Adrenal gland (tissue), 5 donors: ENCODE data around the gene CHST6.

Experiments used
- POLR2A ChIP-seq, 2 donors: fragments of 450-650 bp; IDR thresholded peaks; one replicate each; pipeline ENCODE4 v1.6.1; 2017; ENCODE audit warnings: antibody characterized with exemption in 2 of 2, mild to moderate bottlenecking in 2 of 2, moderate library complexity in 1 of 2
- TF ChIP-seq, protein P1 (sequence below), 6 experiments: fragments of 450-650 bp in 4 of 6; fragments of 200-600 bp in 2 of 6; sonication (generic) in 1 of 6; IDR thresholded peaks; 1 replicate in 5 of 6; 2 replicates in 1 of 6; pipeline versions ENCODE4 v1.5.1 to v1.8.0; 2016 to 2021; ENCODE audit warnings: antibody characterized with exemption in 6 of 6, mild to moderate bottlenecking in 2 of 6, moderate library complexity in 1 of 6
- donor health status: DM: no; HTN: no; CAD: no.

- no peak for TF ChIP-seq POLR2A (IDR thresholded peaks at IDR 0.05)
- TF ChIP-seq, protein P1, sequence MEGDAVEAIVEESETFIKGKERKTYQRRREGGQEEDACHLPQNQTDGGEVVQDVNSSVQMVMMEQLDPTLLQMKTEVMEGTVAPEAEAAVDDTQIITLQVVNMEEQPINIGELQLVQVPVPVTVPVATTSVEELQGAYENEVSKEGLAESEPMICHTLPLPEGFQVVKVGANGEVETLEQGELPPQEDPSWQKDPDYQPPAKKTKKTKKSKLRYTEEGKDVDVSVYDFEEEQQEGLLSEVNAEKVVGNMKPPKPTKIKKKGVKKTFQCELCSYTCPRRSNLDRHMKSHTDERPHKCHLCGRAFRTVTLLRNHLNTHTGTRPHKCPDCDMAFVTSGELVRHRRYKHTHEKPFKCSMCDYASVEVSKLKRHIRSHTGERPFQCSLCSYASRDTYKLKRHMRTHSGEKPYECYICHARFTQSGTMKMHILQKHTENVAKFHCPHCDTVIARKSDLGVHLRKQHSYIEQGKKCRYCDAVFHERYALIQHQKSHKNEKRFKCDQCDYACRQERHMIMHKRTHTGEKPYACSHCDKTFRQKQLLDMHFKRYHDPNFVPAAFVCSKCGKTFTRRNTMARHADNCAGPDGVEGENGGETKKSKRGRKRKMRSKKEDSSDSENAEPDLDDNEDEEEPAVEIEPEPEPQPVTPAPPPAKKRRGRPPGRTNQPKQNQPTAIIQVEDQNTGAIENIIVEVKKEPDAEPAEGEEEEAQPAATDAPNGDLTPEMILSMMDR (IDR thresholded peaks at IDR 0.05) = no peak
Observed at GRCh38 chr16:75482434-75483205, 12.6 kb downstream of the CHST6 start.
